SKM-1 (cell line): Measurements from ENCODE around the gene AIFM2.
"Not testable (repeated sequence)": the region's sequence is repeated elsewhere in the genome, so short reads cannot be mapped to it uniquely, and the experiment has no call there.

Experiments
- DNase-seq: peaks from one replicate; lab custom pipeline; 2025; ENCODE audit not compliant: unreplicated experiment; lab: John Stamatoyannopoulos, UW

Gene AIFM2

GRCh38 chr10:70096016-70096704, 36.5 kb downstream of the AIFM2 start:
- no peak for DNase-seq

GRCh38 chr10:70094250-70094649, 38.4 kb downstream of the AIFM2 start:
- DNase-seq, result no peak

- no peak for DNase-seq
Observed at GRCh38 chr10:70093335-70093944, 39.2 kb downstream of the AIFM2 start.

GRCh38 chr10:70092389-70092718, 40.3 kb downstream of the AIFM2 start:
- no peak for DNase-seq

- no peak for DNase-seq
Observed at GRCh38 chr10:70090951-70091350, 41.7 kb downstream of the AIFM2 start.

GRCh38 chr10:70090013-70090412, 42.6 kb downstream of the AIFM2 start:
- no peak for DNase-seq

- DNase-seq, result no peak
Observed at GRCh38 chr10:70088308-70088698, 44.3 kb downstream of the AIFM2 start.

- DNase-seq, result no peak
Observed at GRCh38 chr10:70087616-70088307, 44.9 kb downstream of the AIFM2 start.

- DNase-seq, result no peak
Observed at GRCh38 chr10:70085975-70086613, 46.5 kb downstream of the AIFM2 start.

- no peak for DNase-seq
Observed at GRCh38 chr10:70084189-70084588, 48.4 kb downstream of the AIFM2 start.

GRCh38 chr10:70080789-70081188, 51.8 kb downstream of the AIFM2 start:
- DNase-seq, result not testable (repeated sequence)

GRCh38 chr10:70078937-70079336, 53.7 kb downstream of the AIFM2 start:
- DNase-seq, result no peak

GRCh38 chr10:70078329-70078728, 54.3 kb downstream of the AIFM2 start:
- no peak for DNase-seq

GRCh38 chr10:70074971-70075370, 57.7 kb downstream of the AIFM2 start:
- DNase-seq, result no peak

GRCh38 chr10:70074165-70074564, 58.5 kb downstream of the AIFM2 start:
- DNase-seq, result no peak

GRCh38 chr10:70070834-70071233, 61.8 kb downstream of the AIFM2 start:
- no peak for DNase-seq

GRCh38 chr10:70069346-70069745, 63.3 kb downstream of the AIFM2 start:
- DNase-seq, result no peak

GRCh38 chr10:70068925-70069324, 63.7 kb downstream of the AIFM2 start:
- DNase-seq, result no peak

- no peak for DNase-seq
Observed at GRCh38 chr10:70067586-70067985, 65.0 kb downstream of the AIFM2 start.

- no peak for DNase-seq
Observed at GRCh38 chr10:70066190-70066589, 66.4 kb downstream of the AIFM2 start.

- DNase-seq, result no peak
Observed at GRCh38 chr10:70064486-70064885, 68.1 kb downstream of the AIFM2 start.
